Measurements from ENCODE around the gene DCLRE1C. TPM values are rescaled to one million over a fixed set of nuclear protein-coding genes. Genes with fewer than 3 reads are reported as not detected.
"Not testable (repeated sequence)": the region's sequence is repeated elsewhere in the genome, so short reads cannot be mapped to it uniquely, and the experiment has no call there.

Gene DCLRE1C
- total RNA-seq: 1 to 10 TPM; 4.6 to 5.1 TPM
- 2.2 TPM for polyA plus RNA-seq (ENCODE audit: insufficient read depth, low read depth, low replicate concordance)
- long read RNA-seq, donor 1, partial matches to known transcripts: 18 of 19 reads
- long read RNA-seq, donor 1, other reads (novel, unspliced or antisense): 0 of 19 reads
- long read RNA-seq, donor 2, partial matches to known transcripts: 6 of 7 reads
- long read RNA-seq, donor 2, other reads (novel, unspliced or antisense): 0 of 7 reads

DNA sequence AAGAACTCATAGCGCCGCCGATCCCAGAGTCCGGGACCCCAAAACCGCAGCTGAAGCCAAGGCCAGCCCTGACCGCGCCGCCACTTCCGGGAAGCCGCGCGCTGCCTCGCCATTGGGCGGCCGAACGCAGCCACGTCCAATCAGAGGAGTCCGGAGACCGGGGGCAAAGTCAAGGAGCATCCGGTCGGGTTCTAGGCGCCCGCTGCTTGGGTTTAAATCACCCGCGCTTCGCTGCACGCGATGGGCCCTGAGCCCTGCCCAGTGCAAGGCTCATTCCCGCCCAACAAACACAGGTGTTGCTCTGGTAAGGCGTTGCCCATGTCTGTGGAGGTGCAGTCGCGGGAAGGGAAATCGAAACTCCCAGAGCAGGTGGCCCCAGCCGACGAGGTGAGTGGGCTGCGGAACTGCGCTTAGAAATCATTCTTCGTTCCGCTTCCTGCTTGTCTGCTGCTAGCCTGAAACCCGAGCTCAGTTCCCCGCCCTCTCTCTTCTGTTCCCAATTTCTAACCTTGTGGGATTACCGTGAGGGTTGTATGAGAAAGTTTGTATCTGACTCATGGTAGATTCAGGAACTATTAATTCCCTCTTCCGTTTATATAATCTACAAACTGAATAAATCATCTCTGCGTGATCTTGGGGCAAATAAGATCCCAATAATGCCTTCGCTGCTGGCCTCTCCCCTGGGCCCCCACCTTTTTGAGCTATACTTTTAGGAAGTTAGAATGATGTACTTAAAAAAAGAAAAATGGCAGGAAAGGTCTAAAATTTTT is at the start of gene DCLRE1C:
DCLRE1C (minus strand) TSS at position 96 of the 770 bp plus-strand sequence; CDS start at position 10, 86 bp downstream.
- 0 to 1% methylated on average over 17 to 45 of the region's 45 CpGs for WGBS, 2 donors
- intact Hi-C loops (cut with DNase I; ENCODE audit: low total_unique reads): loop anchor here (10.0 kb wide), 1 partner anchor 141 kb away; the partner anchor contains the start of gene RPP38
- peaks cover 4% of the 10 kb centered on the region for H3K4me1 ChIP-seq
- H3K36me3 ChIP-seq (ENCODE audit: low read depth, missing control alignments): no peaks in the 10 kb centered on the region
- H3K4me3 ChIP-seq: peak within 1 kb of the TSS; percentile 88 to 93
- DNase-seq: peak; percentile 94
- no peaks in the 10 kb centered on the region for H3K9me3 ChIP-seq
- H3K27ac ChIP-seq: peak within 1 kb of the TSS; percentile 56 to 88
- no peaks in the 10 kb centered on the region for H3K27me3 ChIP-seq
- no peak for TF ChIP-seq POLR2A (IDR thresholded peaks at IDR 0.05)
- TF ChIP-seq, protein P1, sequence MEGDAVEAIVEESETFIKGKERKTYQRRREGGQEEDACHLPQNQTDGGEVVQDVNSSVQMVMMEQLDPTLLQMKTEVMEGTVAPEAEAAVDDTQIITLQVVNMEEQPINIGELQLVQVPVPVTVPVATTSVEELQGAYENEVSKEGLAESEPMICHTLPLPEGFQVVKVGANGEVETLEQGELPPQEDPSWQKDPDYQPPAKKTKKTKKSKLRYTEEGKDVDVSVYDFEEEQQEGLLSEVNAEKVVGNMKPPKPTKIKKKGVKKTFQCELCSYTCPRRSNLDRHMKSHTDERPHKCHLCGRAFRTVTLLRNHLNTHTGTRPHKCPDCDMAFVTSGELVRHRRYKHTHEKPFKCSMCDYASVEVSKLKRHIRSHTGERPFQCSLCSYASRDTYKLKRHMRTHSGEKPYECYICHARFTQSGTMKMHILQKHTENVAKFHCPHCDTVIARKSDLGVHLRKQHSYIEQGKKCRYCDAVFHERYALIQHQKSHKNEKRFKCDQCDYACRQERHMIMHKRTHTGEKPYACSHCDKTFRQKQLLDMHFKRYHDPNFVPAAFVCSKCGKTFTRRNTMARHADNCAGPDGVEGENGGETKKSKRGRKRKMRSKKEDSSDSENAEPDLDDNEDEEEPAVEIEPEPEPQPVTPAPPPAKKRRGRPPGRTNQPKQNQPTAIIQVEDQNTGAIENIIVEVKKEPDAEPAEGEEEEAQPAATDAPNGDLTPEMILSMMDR (IDR thresholded peaks at IDR 0.05): no peak

DNA sequence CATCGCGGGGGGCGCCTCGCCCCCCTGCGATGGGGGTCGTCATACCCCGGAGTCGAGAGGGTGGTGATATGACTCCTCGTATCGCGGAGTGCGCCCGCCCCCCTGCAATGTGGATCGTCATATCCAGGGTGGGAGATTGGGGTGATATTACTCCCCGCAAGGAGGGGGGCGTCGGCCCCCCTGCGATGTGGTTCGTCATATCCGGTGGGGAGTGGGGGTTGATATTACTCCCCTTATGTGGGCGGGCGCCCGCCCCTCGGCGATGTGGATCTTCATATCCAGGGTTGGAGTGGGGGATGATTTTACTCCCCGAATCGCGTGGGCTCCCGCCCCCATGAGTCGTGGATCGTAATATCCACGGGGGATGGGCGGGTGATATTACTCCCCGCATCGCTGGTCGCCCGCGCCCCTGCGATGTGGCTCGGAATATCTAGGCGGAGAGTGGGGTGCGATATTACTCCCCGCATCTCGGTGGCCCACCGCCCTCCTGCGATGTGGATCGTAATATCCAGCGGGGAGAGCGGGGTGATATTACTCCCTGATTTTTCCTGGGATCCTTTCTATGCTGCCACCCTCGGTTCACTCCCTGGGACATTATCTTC is 42.2 kb upstream of the DCLRE1C start:
- no peak for DNase-seq
- H3K36me3 ChIP-seq (ENCODE audit: low read depth, missing control alignments): no peaks in the 10 kb centered on the region
- WGBS, 2 donors: 72 to 73% methylated on average over 42 to 50 of the region's 50 CpGs
- no peaks in the 10 kb centered on the region for H3K27me3 ChIP-seq
- no peak overlapping the region for H3K27ac ChIP-seq
- intact Hi-C loops (cut with DNase I; ENCODE audit: low total_unique reads): no loop called here
- TF ChIP-seq, protein P1 (IDR thresholded peaks at IDR 0.05): no peak
- no peak for TF ChIP-seq POLR2A (IDR thresholded peaks at IDR 0.05)
- peak overlapping the region; percentile 29 to 31 for H3K4me3 ChIP-seq
- no peaks in the 10 kb centered on the region for H3K4me1 ChIP-seq
- H3K9me3 ChIP-seq: no peaks in the 10 kb centered on the region

DNA sequence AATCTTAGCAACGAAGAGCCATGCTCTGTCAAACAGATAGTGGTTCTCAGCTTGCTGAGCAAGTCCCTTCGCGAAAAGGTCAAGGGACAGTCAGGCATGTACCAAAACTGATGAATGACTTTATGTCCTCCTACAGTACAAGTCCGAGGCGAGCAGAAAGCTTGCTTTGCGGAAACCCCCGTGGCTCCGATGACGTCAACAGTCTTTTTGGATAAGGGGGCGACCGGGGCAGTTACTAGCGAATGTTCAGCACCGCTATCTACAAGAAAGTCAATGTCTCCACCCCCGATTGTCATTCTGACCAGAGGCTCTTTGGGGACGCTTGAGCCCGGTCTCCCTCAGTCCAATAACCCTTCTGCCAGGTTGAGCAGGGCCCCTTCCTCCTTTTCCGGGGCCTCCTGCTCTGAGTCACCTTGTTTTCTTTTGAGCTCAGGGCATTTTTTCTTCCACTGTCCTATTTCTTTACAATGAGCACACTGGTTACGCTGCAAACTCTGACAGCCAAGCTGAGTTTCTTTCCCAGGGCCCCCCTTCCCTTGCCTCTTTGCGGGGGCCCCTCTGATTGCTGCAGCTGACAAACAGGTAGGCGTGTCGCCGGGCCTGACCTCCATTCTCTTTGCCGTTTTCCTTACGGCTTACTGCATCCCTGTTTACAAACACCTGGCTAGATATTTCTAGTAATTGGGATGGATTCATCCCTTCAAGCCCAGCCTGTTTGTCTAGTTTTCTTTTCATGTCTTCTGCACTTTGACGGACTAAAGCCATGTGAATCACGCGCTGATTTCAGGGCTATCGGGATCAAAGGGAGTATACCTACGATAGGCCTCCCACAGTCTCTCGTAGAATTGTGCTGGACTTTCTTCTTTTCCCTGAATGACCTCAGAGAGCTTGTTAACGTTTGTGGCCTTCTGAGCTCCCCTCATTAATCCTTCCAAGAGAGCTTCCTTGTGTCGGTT is 39.9 kb upstream of the DCLRE1C start:
- 48 to 60% methylated on average over 31 to 32 of the region's 32 CpGs for WGBS, 2 donors
- H3K27me3 ChIP-seq; H3K4me1 ChIP-seq; intact Hi-C loops (cut with DNase I; ENCODE audit: low total_unique reads); H3K36me3 ChIP-seq (ENCODE audit: low read depth, missing control alignments); H3K27ac ChIP-seq; DNase-seq; H3K9me3 ChIP-seq; H3K4me3 ChIP-seq: not testable (repeated sequence)

DNA sequence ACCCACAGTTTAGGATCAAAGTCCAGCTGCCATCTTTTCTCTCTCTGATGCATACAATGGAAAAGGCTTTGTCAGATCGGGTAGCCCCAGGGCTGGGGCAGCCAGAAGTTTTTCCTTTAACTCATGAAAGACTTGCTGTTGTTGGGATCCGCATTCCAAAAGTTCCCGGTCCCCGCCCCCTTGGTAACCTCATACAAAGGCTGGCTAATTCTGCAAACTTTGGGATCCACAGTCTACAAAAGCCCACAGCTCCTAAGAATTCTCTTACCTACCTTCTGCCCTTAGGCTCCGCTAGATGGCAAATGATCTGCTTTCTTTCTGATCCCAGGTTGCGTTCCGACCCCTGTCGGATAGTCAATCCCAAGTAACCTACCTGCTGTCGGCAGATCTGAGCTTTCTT is 38.4 kb upstream of the DCLRE1C start:
- 69 to 77% methylated on average over 9 of the region's 9 CpGs for WGBS, 2 donors
- H3K4me3 ChIP-seq; H3K27ac ChIP-seq; intact Hi-C loops (cut with DNase I; ENCODE audit: low total_unique reads); H3K9me3 ChIP-seq; H3K36me3 ChIP-seq (ENCODE audit: low read depth, missing control alignments); H3K27me3 ChIP-seq; DNase-seq; H3K4me1 ChIP-seq: not testable (repeated sequence)

DNA sequence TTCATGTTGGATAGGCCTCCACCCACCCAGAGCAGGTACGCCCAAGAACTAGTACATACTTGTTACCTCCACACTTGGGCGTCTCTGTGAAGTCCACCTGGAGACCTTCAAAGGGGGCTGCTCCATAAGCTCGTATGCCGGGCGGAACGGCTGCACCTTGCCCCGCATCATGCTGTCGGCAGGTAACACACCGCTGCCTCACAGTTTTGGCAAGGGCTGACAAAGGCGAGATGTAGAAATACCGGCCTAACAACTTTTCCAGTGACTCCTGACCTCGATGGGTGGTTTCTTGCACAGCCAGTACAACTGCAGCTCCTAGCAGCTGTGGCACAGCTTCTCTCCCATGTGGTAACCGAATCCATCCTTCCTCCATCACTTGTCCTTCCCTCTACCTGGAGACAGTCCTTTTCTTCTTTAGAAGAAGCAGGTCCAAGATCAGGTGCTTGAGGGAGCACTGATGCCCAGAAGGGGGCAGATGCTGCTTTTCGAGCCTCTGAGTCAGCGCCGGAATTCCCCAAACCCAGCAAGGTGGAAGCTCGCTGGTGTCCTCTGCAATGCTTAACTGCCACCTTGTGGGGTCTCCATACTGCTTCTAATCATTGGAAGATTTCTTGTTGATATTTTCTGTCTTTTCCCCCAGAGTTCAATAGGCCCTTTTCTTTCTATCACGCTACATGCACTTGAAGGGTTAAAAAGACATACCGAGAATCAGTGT is 37.3 kb upstream of the DCLRE1C start:
- intact Hi-C loops (cut with DNase I; ENCODE audit: low total_unique reads); H3K36me3 ChIP-seq (ENCODE audit: low read depth, missing control alignments); H3K9me3 ChIP-seq; H3K4me1 ChIP-seq; H3K27me3 ChIP-seq; H3K4me3 ChIP-seq; H3K27ac ChIP-seq: not testable (repeated sequence)
- 47 to 52% methylated on average over 19 of the region's 19 CpGs for WGBS, 2 donors
- TF ChIP-seq, protein P1 (IDR thresholded peaks at IDR 0.05): peak in 2 of 3 experiments; percentile 22 to 23
- DNase-seq: peak; percentile 65

DNA sequence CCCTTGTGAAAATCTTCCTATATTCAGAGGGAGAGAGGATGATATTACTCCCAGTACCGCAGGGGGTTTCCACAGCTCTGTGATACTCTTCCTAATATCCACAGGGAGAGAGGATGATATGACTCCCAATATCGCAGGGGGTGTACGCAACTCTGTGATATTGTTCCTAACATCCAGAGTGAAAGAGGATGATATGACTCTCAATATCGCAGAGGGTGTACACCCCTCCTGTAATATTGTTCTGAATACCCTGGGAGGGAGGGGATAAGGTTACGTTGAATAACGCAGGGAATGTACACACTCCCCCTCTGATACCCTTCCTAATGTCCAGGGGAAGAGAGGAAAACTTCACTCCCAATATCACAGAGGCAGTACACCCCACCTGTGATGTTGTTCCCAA is 35.7 kb upstream of the DCLRE1C start:
- H3K27ac ChIP-seq; H3K9me3 ChIP-seq; H3K4me1 ChIP-seq; H3K4me3 ChIP-seq; DNase-seq; H3K27me3 ChIP-seq; intact Hi-C loops (cut with DNase I; ENCODE audit: low total_unique reads); H3K36me3 ChIP-seq (ENCODE audit: low read depth, missing control alignments): not testable (repeated sequence)
- 53 to 77% methylated on average over 6 of the region's 6 CpGs for WGBS, 2 donors

Data from testis (tissue), 5 donors.